ENCODE data around the gene PIK3R1.

DNA sequence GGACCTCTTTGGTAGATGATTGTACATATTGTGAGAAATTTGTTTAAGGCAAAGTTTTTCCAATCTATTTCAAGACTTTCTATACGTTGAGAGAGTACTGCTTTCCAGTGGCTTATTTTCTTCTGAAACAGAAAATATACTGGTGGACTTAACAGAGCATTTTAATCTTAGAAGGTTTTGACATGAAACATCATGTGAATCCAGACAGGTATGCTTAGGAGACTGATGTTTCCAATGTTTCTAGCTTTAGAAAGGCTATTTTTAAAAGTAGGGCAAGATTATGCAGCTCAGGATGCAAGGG, 71.0 kb downstream of the PIK3R1 start:
- TF ChIP-seq, protein P1, sequence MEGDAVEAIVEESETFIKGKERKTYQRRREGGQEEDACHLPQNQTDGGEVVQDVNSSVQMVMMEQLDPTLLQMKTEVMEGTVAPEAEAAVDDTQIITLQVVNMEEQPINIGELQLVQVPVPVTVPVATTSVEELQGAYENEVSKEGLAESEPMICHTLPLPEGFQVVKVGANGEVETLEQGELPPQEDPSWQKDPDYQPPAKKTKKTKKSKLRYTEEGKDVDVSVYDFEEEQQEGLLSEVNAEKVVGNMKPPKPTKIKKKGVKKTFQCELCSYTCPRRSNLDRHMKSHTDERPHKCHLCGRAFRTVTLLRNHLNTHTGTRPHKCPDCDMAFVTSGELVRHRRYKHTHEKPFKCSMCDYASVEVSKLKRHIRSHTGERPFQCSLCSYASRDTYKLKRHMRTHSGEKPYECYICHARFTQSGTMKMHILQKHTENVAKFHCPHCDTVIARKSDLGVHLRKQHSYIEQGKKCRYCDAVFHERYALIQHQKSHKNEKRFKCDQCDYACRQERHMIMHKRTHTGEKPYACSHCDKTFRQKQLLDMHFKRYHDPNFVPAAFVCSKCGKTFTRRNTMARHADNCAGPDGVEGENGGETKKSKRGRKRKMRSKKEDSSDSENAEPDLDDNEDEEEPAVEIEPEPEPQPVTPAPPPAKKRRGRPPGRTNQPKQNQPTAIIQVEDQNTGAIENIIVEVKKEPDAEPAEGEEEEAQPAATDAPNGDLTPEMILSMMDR (IDR thresholded peaks at IDR 0.05; ENCODE audit: low read depth, low read length, poor library complexity, severe bottlenecking), result peak; percentile 12
- no peak for TF ChIP-seq EZH2phosphoT487 (IDR thresholded peaks at IDR 0.05; ENCODE audit: borderline replicate concordance, low read length)
